Measurements from ENCODE around the gene TTLL11.

- no peak for TF ChIP-seq CTCF (IDR thresholded peaks at IDR 0.05)
- TF ChIP-seq EZH2 (IDR thresholded peaks at IDR 0.05): no peak
- no peak for TF ChIP-seq EZH2phosphoT487 (IDR thresholded peaks at IDR 0.05)
These were observed 147.3 kb downstream of the TTLL11 start for GRCh38 chr9:121945849-121946248.

Data from neural progenitor cell (in vitro differentiated cells).